ENCODE results near the gene RUNX2.

Gene RUNX2

GRCh38 chr6:45445749-45446549, 117.8 kb downstream of the RUNX2 start:
- ChIA-PET POLR2A (interaction anchor here (0.9 kb wide), 1 partner anchor 68 kb away, joined by 5 read pairs; the partner anchor contains the start of gene SUPT3H), CTCF (interaction anchor here (0.8 kb wide), 1 partner anchor 268 kb away, joined by 3 read pairs; no protein-coding TSS in a partner anchor)
- TF ChIP-seq CTBP1 (IDR thresholded peaks at IDR 0.05; ENCODE audit: borderline replicate concordance) (no peak), ZNF384 (IDR thresholded peaks at IDR 0.05) (no peak), TARDBP (IDR thresholded peaks at IDR 0.05) (no peak), L3MBTL2 (conservative IDR thresholded peaks at IDR 0.05) (no peak), PKNOX1 (IDR thresholded peaks at IDR 0.05) (peak; percentile 56; the same call in 1 of the 2 replicates), LEF1 (IDR thresholded peaks at IDR 0.05; ENCODE audit: borderline replicate concordance) (no peak)
- peak; percentile 36 for DNase-seq (ENCODE audit: extremely low spot score)

- ChIA-PET POLR2A (no interaction called here), CTCF (no interaction called here)
- DNase-seq (ENCODE audit: extremely low spot score), result no peak
- TF ChIP-seq SP1 (IDR thresholded peaks at IDR 0.05) (no peak), HDGF (IDR thresholded peaks at IDR 0.05; ENCODE audit: borderline replicate concordance) (no peak), BHLHE40 (IDR thresholded peaks at IDR 0.05; ENCODE audit: borderline replicate concordance) (no peak), L3MBTL2 (conservative IDR thresholded peaks at IDR 0.05) (no peak), TARDBP (IDR thresholded peaks at IDR 0.05) (no peak), SUZ12 (IDR thresholded peaks at IDR 0.05) (no peak), PKNOX1 (IDR thresholded peaks at IDR 0.05) (no peak), ELF4 (IDR thresholded peaks at IDR 0.05) (no peak), NFRKB (IDR thresholded peaks at IDR 0.05) (no peak), FOXA1 (IDR thresholded peaks at IDR 0.05) (no peak), CTBP1 (IDR thresholded peaks at IDR 0.05; ENCODE audit: borderline replicate concordance) (no peak), FOXM1 (IDR thresholded peaks at IDR 0.05; ENCODE audit: borderline replicate concordance) (no peak), ARNT (IDR thresholded peaks at IDR 0.05) (no peak), LEF1 (IDR thresholded peaks at IDR 0.05; ENCODE audit: borderline replicate concordance) (no peak), FOXK2 (IDR thresholded peaks at IDR 0.05) (no peak)
Measured at GRCh38 chr6:45447005-45447404, 118.9 kb downstream of the RUNX2 start.

- no peak for DNase-seq (ENCODE audit: extremely low spot score)
- POLR2A ChIA-PET, result no interaction called here
- TF ChIP-seq CTBP1 (IDR thresholded peaks at IDR 0.05; ENCODE audit: borderline replicate concordance) (no peak), ELF4 (IDR thresholded peaks at IDR 0.05) (no peak), TARDBP (IDR thresholded peaks at IDR 0.05) (no peak), FOXM1 (IDR thresholded peaks at IDR 0.05; ENCODE audit: borderline replicate concordance) (no peak), ZNF384 (IDR thresholded peaks at IDR 0.05) (no peak), L3MBTL2 (conservative IDR thresholded peaks at IDR 0.05) (no peak), FOXA1 (IDR thresholded peaks at IDR 0.05) (no peak), BHLHE40 (IDR thresholded peaks at IDR 0.05; ENCODE audit: borderline replicate concordance) (no peak), SP1 (IDR thresholded peaks at IDR 0.05) (no peak), LEF1 (IDR thresholded peaks at IDR 0.05; ENCODE audit: borderline replicate concordance) (no peak), FOXK2 (IDR thresholded peaks at IDR 0.05) (no peak), NFRKB (IDR thresholded peaks at IDR 0.05) (no peak), ARNT (IDR thresholded peaks at IDR 0.05) (no peak), SUZ12 (IDR thresholded peaks at IDR 0.05) (no peak), HDGF (IDR thresholded peaks at IDR 0.05; ENCODE audit: borderline replicate concordance) (no peak), PKNOX1 (IDR thresholded peaks at IDR 0.05) (no peak)
- CTCF ChIA-PET, result interaction anchor here (1.2 kb wide), 1 partner anchor 35 kb away, joined by 3 read pairs; no protein-coding TSS in a partner anchor
Measured at GRCh38 chr6:45447716-45448115, 119.6 kb downstream of the RUNX2 start.

GRCh38 chr6:45448417-45449389, 120.6 kb downstream of the RUNX2 start:
- ChIA-PET CTCF (interaction anchor here (1.2 kb wide), 1 partner anchor 34 kb away, joined by 3 read pairs; no protein-coding TSS in a partner anchor), POLR2A (no interaction called here)
- DNase-seq (ENCODE audit: extremely low spot score), result no peak
- TF ChIP-seq FOXA1 (IDR thresholded peaks at IDR 0.05) (no peak), SUZ12 (IDR thresholded peaks at IDR 0.05) (no peak), PKNOX1 (IDR thresholded peaks at IDR 0.05) (no peak), ELF4 (IDR thresholded peaks at IDR 0.05) (no peak), ZNF384 (IDR thresholded peaks at IDR 0.05) (no peak), CTBP1 (IDR thresholded peaks at IDR 0.05; ENCODE audit: borderline replicate concordance) (no peak), BHLHE40 (IDR thresholded peaks at IDR 0.05; ENCODE audit: borderline replicate concordance) (no peak), FOXM1 (IDR thresholded peaks at IDR 0.05; ENCODE audit: borderline replicate concordance) (no peak), NFRKB (IDR thresholded peaks at IDR 0.05) (no peak), L3MBTL2 (conservative IDR thresholded peaks at IDR 0.05) (no peak), LEF1 (IDR thresholded peaks at IDR 0.05; ENCODE audit: borderline replicate concordance) (no peak), FOXK2 (IDR thresholded peaks at IDR 0.05) (no peak), HDGF (IDR thresholded peaks at IDR 0.05; ENCODE audit: borderline replicate concordance) (no peak), TARDBP (IDR thresholded peaks at IDR 0.05) (no peak), SP1 (IDR thresholded peaks at IDR 0.05) (no peak), ARNT (IDR thresholded peaks at IDR 0.05) (no peak)

Measured in HEK293T (cell line).